ENCODE results near the gene TRMT6. TPM values are rescaled to one million over a fixed set of nuclear protein-coding genes. Genes with fewer than 3 reads are reported as not detected.

The TRMT6 gene
- total RNA-seq: 10 to 100 TPM in 6 of 7 donors, 1 to 10 TPM in 1; 8.5 to 15.2 (median 11.4) TPM
- polyA plus RNA-seq: 10 to 100 TPM; 10.2 to 12.7 (median 10.4) TPM
- long read RNA-seq, donor 1: 0 reads
- long read RNA-seq, donor 2, partial matches to known transcripts: 0 of 2 reads
- long read RNA-seq, donor 2, other reads (novel, unspliced or antisense): 0 of 2 reads

DNA sequence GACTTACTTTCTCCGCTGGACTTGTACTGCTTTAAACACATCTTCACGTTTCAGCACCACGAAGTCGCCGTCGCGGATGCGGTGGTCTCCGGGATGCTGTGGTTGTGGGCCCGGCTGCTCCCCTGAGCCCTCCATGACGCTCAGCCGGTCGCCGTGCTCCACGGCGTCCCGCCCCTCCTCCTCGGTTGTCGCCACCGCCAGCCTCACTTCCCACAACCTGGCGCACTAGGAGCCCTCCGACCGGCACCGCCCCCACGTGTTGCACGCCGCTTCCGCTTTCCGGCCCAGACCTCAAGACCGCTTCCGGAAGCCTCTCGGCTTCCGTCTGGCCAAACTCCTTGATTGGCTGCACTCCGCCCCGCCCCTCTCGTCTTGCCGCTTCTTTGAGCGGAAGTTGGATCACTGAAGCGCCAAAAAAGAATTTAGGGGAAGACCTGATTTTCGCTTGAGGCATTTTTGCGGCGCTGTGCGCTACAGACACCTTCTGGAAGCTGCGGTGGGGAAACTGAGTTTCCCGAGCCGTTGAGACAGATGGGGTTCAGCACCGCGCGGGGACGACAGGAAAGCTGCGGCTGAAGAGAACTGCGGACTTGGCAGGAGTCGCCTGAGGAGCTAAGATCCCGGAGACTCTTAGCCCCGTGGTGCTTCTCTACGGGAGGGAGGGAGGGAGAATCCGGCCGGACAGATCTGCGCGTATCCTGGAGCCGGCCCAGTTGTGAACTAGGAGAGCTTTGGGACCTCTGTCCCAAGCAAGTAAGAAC, at the start of gene TRMT6, which contains the start of gene MCM8:
TSS of gene TRMT6 (minus strand) at position 263 of the 761 bp plus-strand sequence. CDS start at position 135, 128 bp downstream.
TSS of gene MCM8 (plus strand) at position 382 of the 761 bp plus-strand sequence. CDS start 1,364 bp downstream, outside the sequence.
- DNase-seq: peak; percentile 99
- no peaks in the 10 kb centered on the region for H3K9me3 ChIP-seq
- intact Hi-C loops (cut with DNase I; ENCODE audit: low total_unique reads): no loop called here
- H3K36me3 ChIP-seq: peaks cover 0 to 59% (median 28%) of the 10 kb centered on the region in 6 donors
- peak within 1 kb of the TSS; percentile 64 to 94 (median 82) for H3K4me3 ChIP-seq
- H3K27ac ChIP-seq: peak within 1 kb of the TSS; percentile 43 to 89 (median 76)
- WGBS, 5 donors: 0 to 1% (median 0%) methylated on average over 60 to 61 of the region's 61 CpGs
- H3K27me3 ChIP-seq (replicated peaks in 1 of 7): no peaks in the 10 kb centered on the region
- peaks cover 15 to 64% (median 45%) of the 10 kb centered on the region in 6 donors for H3K4me1 ChIP-seq
- peak; percentile 94 to 97 (median 97) for TF ChIP-seq POLR2AphosphoS5 (IDR thresholded peaks at IDR 0.05)
- peak in 3 of 11 experiments; percentile 16 to 26 (median 24) for TF ChIP-seq CTCF (IDR thresholded peaks at IDR 0.05 in 8 of 11, conservative IDR thresholded peaks at IDR 0.05 in 3 of 11)
- TF ChIP-seq POLR2A (IDR thresholded peaks at IDR 0.05): peak in 1 of 3 donors; percentile 24

DNA sequence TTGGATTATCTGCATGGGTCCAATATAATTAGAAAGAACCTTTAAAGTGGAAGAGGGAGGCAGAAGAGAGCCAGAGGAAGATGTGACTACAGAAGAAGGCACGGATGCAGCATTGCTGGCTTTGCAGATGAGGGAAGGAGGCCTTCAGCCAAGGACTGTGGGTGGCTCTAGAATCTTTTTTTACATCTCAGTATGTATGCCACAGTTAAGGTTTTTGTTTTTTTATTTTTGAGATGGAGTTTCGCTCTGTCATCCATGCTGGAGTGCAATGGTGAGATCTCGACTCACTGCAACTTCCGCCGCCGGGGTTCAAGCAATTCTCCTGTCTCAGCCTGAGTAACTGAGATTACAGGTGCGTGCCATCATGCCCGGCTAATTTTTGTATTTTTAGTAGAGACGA, 49.5 kb upstream of the TRMT6 start:
- no peak for DNase-seq
- Histone ChIP-seq H3K27ac (no peak overlapping the region), H3K4me3 (no peak overlapping the region), H3K27me3 (replicated peaks in 1 of 7) (no peaks in the 10 kb centered on the region), H3K4me1 (peaks cover under 1 to 32% (median 12%) of the 10 kb centered on the region in 6 donors), H3K36me3 (peaks cover 0 to 13% (median 6%) of the 10 kb centered on the region in 6 donors), H3K9me3 (no peaks in the 10 kb centered on the region)
- 95 to 98% (median 97%) methylated on average over 9 of the region's 9 CpGs for WGBS, 5 donors
- intact Hi-C loops (cut with DNase I; ENCODE audit: low total_unique reads): no loop called here
- TF ChIP-seq CTCF (IDR thresholded peaks at IDR 0.05 in 8 of 11, conservative IDR thresholded peaks at IDR 0.05 in 3 of 11) (no peak), POLR2AphosphoS5 (IDR thresholded peaks at IDR 0.05) (no peak), POLR2A (IDR thresholded peaks at IDR 0.05) (no peak)

DNA sequence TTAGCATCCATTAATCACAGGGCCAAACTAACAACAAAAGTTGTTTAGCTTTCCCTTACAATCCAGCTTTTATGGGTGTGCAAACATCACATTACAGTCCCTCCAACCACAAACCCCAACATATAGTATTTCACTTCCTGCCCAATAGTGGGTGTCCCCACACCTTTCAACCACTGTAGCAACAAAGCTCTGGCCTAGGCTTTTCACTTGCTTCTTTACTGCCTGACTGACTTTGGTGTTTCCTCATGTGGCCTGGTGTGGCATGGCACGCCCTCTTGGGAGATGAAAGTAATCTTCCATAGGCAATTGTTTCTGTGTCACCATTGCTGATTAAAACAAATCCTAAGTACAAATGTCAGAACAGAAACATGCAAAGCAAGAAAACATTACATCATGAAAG, 46.4 kb upstream of the TRMT6 start:
- H3K36me3 ChIP-seq: peaks cover 0 to 35% (median 6%) of the 10 kb centered on the region in 6 donors
- peak in 2 of 11 experiments; percentile 12 to 35 for TF ChIP-seq CTCF (IDR thresholded peaks at IDR 0.05 in 8 of 11, conservative IDR thresholded peaks at IDR 0.05 in 3 of 11)
- peak in 1 of 3 donors; percentile 51 for TF ChIP-seq POLR2AphosphoS5 (IDR thresholded peaks at IDR 0.05)
- no peak for TF ChIP-seq POLR2A (IDR thresholded peaks at IDR 0.05)
- intact Hi-C loops (cut with DNase I; ENCODE audit: low total_unique reads): no loop called here

More for the DNA sequence above, 46.4 kb upstream of the TRMT6 start:
- Histone ChIP-seq H3K9me3 (no peaks in the 10 kb centered on the region), H3K27me3 (replicated peaks in 1 of 7) (no peaks in the 10 kb centered on the region), H3K4me1 (peaks cover 0 to 21% (median 9%) of the 10 kb centered on the region in 6 donors), H3K4me3 (no peak overlapping the region), H3K27ac (peak overlapping the region in 2 of 8 donors; percentile 9 to 30)
- 19 to 54% (median 39%) methylated on average over 1 of the region's 1 CpG for WGBS, 5 donors
- DNase-seq: no peak

All from spleen (tissue), 13 donors.